ENCODE data around the gene TRPV4.
"Not testable (repeated sequence)": the region's sequence is repeated elsewhere in the genome, so short reads cannot be mapped to it uniquely, and the experiment has no call there.

Gene TRPV4

GRCh38 chr12:109833307-109834189 lies at the start of gene TRPV4:
TSS of gene TRPV4 (minus strand) at chr12:109833398. CDS start at chr12:109814796, 18,602 bp downstream.
- DNase-seq = no peak

GRCh38 chr12:109881752-109882151 lies 48.6 kb upstream of the TRPV4 start:
- DNase-seq = no peak

- DNase-seq = no peak
Measured at GRCh38 chr12:109880938-109881337, 47.7 kb upstream of the TRPV4 start.

- peak; percentile 84 for DNase-seq
Measured at GRCh38 chr12:109880043-109880931, 47.1 kb upstream of the TRPV4 start, which contains the start of gene GLTP. TSS of gene GLTP (minus strand) at chr12:109880541. CDS start at chr12:109880374, 167 bp downstream.

GRCh38 chr12:109879351-109880042 lies 46.3 kb upstream of the TRPV4 start:
- DNase-seq = no peak

- DNase-seq = no peak
Measured at GRCh38 chr12:109878749-109879148, 45.6 kb upstream of the TRPV4 start.

GRCh38 chr12:109878247-109878625 lies 45.0 kb upstream of the TRPV4 start:
- DNase-seq = no peak

GRCh38 chr12:109877504-109878246 lies 44.5 kb upstream of the TRPV4 start:
- no peak for DNase-seq

- DNase-seq = no peak
Measured at GRCh38 chr12:109876406-109876805, 43.2 kb upstream of the TRPV4 start.

GRCh38 chr12:109875572-109876131 lies 42.5 kb upstream of the TRPV4 start:
- no peak for DNase-seq

GRCh38 chr12:109873653-109874052 lies 40.5 kb upstream of the TRPV4 start:
- DNase-seq = no peak

GRCh38 chr12:109871668-109872314 lies 38.6 kb upstream of the TRPV4 start:
- no peak for DNase-seq

GRCh38 chr12:109870648-109871047 lies 37.5 kb upstream of the TRPV4 start:
- no peak for DNase-seq

GRCh38 chr12:109868182-109869051 lies 35.2 kb upstream of the TRPV4 start:
- no peak for DNase-seq

- DNase-seq = no peak
Measured at GRCh38 chr12:109864916-109865315, 31.7 kb upstream of the TRPV4 start.

GRCh38 chr12:109863847-109864712 lies 30.9 kb upstream of the TRPV4 start:
- no peak for DNase-seq

GRCh38 chr12:109862491-109862890 lies 29.3 kb upstream of the TRPV4 start:
- not testable (repeated sequence) for DNase-seq

- no peak for DNase-seq
Measured at GRCh38 chr12:109861689-109862314, 28.6 kb upstream of the TRPV4 start.

- DNase-seq = no peak
Measured at GRCh38 chr12:109860977-109861376, 27.8 kb upstream of the TRPV4 start.

Data from activated CD4-positive, alpha-beta T cell treated with anti-CD3 and anti-CD28 coated beads for 1 hour (primary cell).